ENCODE data around the gene PPP2R1B.

DNA sequence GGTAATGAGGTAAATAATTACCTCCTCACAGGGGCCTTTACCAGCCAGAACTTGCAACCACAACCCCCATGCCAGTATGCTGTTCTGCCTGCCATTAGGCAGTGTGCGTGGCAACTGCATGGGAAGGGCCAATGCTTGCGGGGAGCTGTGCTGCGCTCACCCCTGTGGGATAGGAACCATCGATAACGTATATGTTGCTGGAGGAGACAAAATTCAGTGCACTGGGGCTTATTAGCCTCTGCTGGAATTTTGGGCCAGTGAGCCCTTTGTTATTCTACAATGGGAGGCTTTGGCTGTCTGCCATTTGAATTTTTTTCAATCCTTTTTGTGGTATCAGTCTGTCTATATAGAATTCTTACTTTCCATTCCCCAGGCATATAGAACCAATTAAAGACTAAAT lies 47.3 kb downstream of the PPP2R1B start:
- TF ChIP-seq, protein P1, sequence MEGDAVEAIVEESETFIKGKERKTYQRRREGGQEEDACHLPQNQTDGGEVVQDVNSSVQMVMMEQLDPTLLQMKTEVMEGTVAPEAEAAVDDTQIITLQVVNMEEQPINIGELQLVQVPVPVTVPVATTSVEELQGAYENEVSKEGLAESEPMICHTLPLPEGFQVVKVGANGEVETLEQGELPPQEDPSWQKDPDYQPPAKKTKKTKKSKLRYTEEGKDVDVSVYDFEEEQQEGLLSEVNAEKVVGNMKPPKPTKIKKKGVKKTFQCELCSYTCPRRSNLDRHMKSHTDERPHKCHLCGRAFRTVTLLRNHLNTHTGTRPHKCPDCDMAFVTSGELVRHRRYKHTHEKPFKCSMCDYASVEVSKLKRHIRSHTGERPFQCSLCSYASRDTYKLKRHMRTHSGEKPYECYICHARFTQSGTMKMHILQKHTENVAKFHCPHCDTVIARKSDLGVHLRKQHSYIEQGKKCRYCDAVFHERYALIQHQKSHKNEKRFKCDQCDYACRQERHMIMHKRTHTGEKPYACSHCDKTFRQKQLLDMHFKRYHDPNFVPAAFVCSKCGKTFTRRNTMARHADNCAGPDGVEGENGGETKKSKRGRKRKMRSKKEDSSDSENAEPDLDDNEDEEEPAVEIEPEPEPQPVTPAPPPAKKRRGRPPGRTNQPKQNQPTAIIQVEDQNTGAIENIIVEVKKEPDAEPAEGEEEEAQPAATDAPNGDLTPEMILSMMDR (IDR thresholded peaks at IDR 0.05) = no peak
- no peak for TF ChIP-seq MAZ (IDR thresholded peaks at IDR 0.05; ENCODE audit: borderline replicate concordance, low read depth, low read length)
- TF ChIP-seq FOSL2 (IDR thresholded peaks at IDR 0.05) = no peak
- no peak for TF ChIP-seq FOSL2 (CRISPR knock-in tag; IDR thresholded peaks at IDR 0.05)
- no peak for TF ChIP-seq EP300 (IDR thresholded peaks at IDR 0.05)

Data from A549 (cell line).